ENCODE data around the gene EFCAB6. TPM values are rescaled to one million over a fixed set of nuclear protein-coding genes. Genes with fewer than 3 reads are reported as not detected.

The EFCAB6 gene
- total RNA-seq, 1 experiment from 2014 or later = 0.21 TPM

GRCh38 chr22:43858156-43858895, 46.2 kb upstream of the EFCAB6 start:
- no TSS peak for BruUV-seq (replicated peaks)
- no peak for TF ChIP-seq REST (IDR thresholded peaks at IDR 0.05; ENCODE audit: insufficient read depth in 1 of 2, low read depth in 2 of 2, low read length in 1 of 2)
- no peak for TF ChIP-seq TCF7L2 (IDR thresholded peaks at IDR 0.05; ENCODE audit: low read depth, low read length)
- TF ChIP-seq POLR2AphosphoS5 (IDR thresholded peaks at IDR 0.05; ENCODE audit: low read depth, low read length) = no peak
- no peak for TF ChIP-seq CTCF (IDR thresholded peaks at IDR 0.05)
- TF ChIP-seq SIN3A (IDR thresholded peaks at IDR 0.05; ENCODE audit: borderline replicate concordance, insufficient read depth, low read depth, low read length) = no peak
- Histone ChIP-seq H3K4me3 (ENCODE audit: low read depth in 2 of 2, low read length in 2 of 2) (no peak overlapping the region), H3K27me3 (ENCODE audit: control insufficient read depth, insufficient read depth, low read length) (no peaks in the 10 kb centered on the region), H3K4me1 (ENCODE audit: control insufficient read depth, insufficient read depth, low read length) (no peaks in the 10 kb centered on the region), H3K36me3 (ENCODE audit: control insufficient read depth, insufficient read depth, low read length) (no peaks in the 10 kb centered on the region), H3K9me3 (ENCODE audit: control insufficient read depth, insufficient read depth, low read depth, low read length) (no peaks in the 10 kb centered on the region), H3K27ac (ENCODE audit: low read length) (no peak overlapping the region)
- DNase-seq (ENCODE audit: low read depth, low spot score) = no peak
- no peak for ATAC-seq
- ChIA-PET POLR2A (no interaction called here), CTCF (no interaction called here)
- in situ Hi-C loops (cut with HindIII; ENCODE audit: low pct_unique_long_range_greater_than_20kb, low sequenced_read_pairs) = no loop called here
- intact Hi-C loops (cut with micrococcal nuclease; ENCODE audit: unreplicated experiment) = no loop called here

- no peaks in the 10 kb centered on the region for H3K36me3 ChIP-seq (ENCODE audit: control insufficient read depth, insufficient read depth, low read length)
- CTCF ChIA-PET = no interaction called here
- DNase-seq (ENCODE audit: low read depth, low spot score) = no peak
- ATAC-seq = no peak
- TF ChIP-seq POLR2AphosphoS5 (IDR thresholded peaks at IDR 0.05; ENCODE audit: low read depth, low read length) (no peak), TCF7L2 (IDR thresholded peaks at IDR 0.05; ENCODE audit: low read depth, low read length) (no peak), CTCF (IDR thresholded peaks at IDR 0.05) (no peak), SIN3A (IDR thresholded peaks at IDR 0.05; ENCODE audit: borderline replicate concordance, insufficient read depth, low read depth, low read length) (no peak), REST (IDR thresholded peaks at IDR 0.05; ENCODE audit: insufficient read depth in 1 of 2, low read depth in 2 of 2, low read length in 1 of 2) (no peak)
- H3K4me3 ChIP-seq (ENCODE audit: low read depth in 2 of 2, low read length in 2 of 2) = no peak overlapping the region
- no peaks in the 10 kb centered on the region for H3K27me3 ChIP-seq (ENCODE audit: control insufficient read depth, insufficient read depth, low read length)
- H3K4me1 ChIP-seq (ENCODE audit: control insufficient read depth, insufficient read depth, low read length) = no peaks in the 10 kb centered on the region
- no peak overlapping the region for H3K27ac ChIP-seq (ENCODE audit: low read length)
- intact Hi-C loops (cut with micrococcal nuclease; ENCODE audit: unreplicated experiment) (no loop called here), in situ Hi-C loops (cut with HindIII; ENCODE audit: low pct_unique_long_range_greater_than_20kb, low sequenced_read_pairs) (no loop called here)
- H3K9me3 ChIP-seq (ENCODE audit: control insufficient read depth, insufficient read depth, low read depth, low read length) = no peaks in the 10 kb centered on the region
- POLR2A ChIA-PET = interaction anchor here (0.7 kb wide), 1 partner anchor 26 kb away, joined by 6 read pairs; no protein-coding TSS in a partner anchor
- no TSS peak for BruUV-seq (replicated peaks)
These were observed 45.3 kb upstream of the EFCAB6 start for GRCh38 chr22:43857367-43857766.
